ENCODE data around the gene TNFSF13.

GRCh38 chr17:7509937-7510336 lies 48.6 kb upstream of the TNFSF13 start:
- TF ChIP-seq ZFX (IDR thresholded peaks at IDR 0.05; ENCODE audit: borderline replicate concordance) (no peak), CTCF (IDR thresholded peaks at IDR 0.05) (no peak)

Data from 22Rv1 (cell line).